Fibroblast of lung (primary cell): ENCODE data around the gene SH2D4B. TPM values are rescaled to one million over a fixed set of nuclear protein-coding genes. Genes with fewer than 3 reads are reported as not detected.

Experiments used
- DNase-seq, 2 donors: peaks; one replicate each; pipeline versions ENCODE4 v3.0.0 to v3.0.0-alpha.2; 2010; ENCODE audit warnings: low read depth in 2 of 2
- H2AFZ ChIP-seq: 2 replicates; pipeline ENCODE4 v1.5.1; 2012; ENCODE audit warnings: low read length, control low read depth, inconsistent platforms
- H3K27ac ChIP-seq: 2 replicates; pipeline ENCODE4 v1.5.1; 2011; ENCODE audit warnings: low read length, control low read depth; ENCODE audit not compliant: insufficient read depth
- H3K27me3 ChIP-seq: 2 replicates; pipeline ENCODE4 v1.5.1; 2011; ENCODE audit warnings: mild to moderate bottlenecking, low read length; ENCODE audit not compliant: control insufficient read depth, insufficient read depth
- H3K36me3 ChIP-seq: 2 replicates; pipeline ENCODE4 v1.5.1; 2011; ENCODE audit warnings: low read length; ENCODE audit not compliant: control insufficient read depth, insufficient read depth
- H3K4me1 ChIP-seq: 2 replicates; pipeline ENCODE4 v1.5.1; 2011; ENCODE audit warnings: low read length; ENCODE audit not compliant: control insufficient read depth, insufficient read depth; ENCODE audit errors: extremely low read depth
- H3K4me2 ChIP-seq: 2 replicates; pipeline ENCODE4 v1.5.1; 2011; ENCODE audit warnings: low read length, control low read depth; ENCODE audit not compliant: insufficient read depth; ENCODE audit errors: extremely low read depth
- H3K4me3 ChIP-seq, 4 experiments: fragments of 200-600 bp in 1 of 4; sonication (generic) in 1 of 4; replicated peaks in 1 of 4; 2 replicates each; pipeline ENCODE4 v1.5.1; 2011 to 2016; ENCODE audit warnings: low read length in 4 of 4, low read depth in 3 of 4, mild to moderate bottlenecking in 3 of 4, control low read depth in 2 of 4, inconsistent platforms in 1 of 4, mixed read lengths in 1 of 4; ENCODE audit not compliant: insufficient read depth in 1 of 4; ENCODE audit errors: control extremely low read depth in 1 of 4
- H3K79me2 ChIP-seq: 2 replicates; pipeline ENCODE4 v1.5.1; 2012; ENCODE audit warnings: mild to moderate bottlenecking, low read length, inconsistent platforms; ENCODE audit not compliant: control insufficient read depth, insufficient read depth
- H3K9ac ChIP-seq: 2 replicates; pipeline ENCODE4 v1.5.1; 2011; ENCODE audit warnings: mild to moderate bottlenecking, low read length, control low read depth; ENCODE audit not compliant: insufficient read depth
- H3K9me3 ChIP-seq: 2 replicates; pipeline ENCODE4 v1.5.1; 2012; ENCODE audit warnings: low read depth, low read length; ENCODE audit not compliant: control insufficient read depth, insufficient read depth
- H4K20me1 ChIP-seq: 2 replicates; pipeline ENCODE4 v1.5.1; 2011; ENCODE audit warnings: low read length; ENCODE audit not compliant: control insufficient read depth, insufficient read depth; ENCODE audit errors: extremely low read depth
- EZH2 ChIP-seq: IDR thresholded peaks from 2 replicates; pipeline ENCODE4 v1.5.1; 2012; ENCODE audit warnings: low read length, control low read depth, mild to moderate bottlenecking; ENCODE audit errors: missing control alignments
- polyA plus RNA-seq, 2 donors: library from polyadenylated mRNA; depleted of rRNA in 1 of 2; stranded (reverse) in 1 of 2; unstranded in 1 of 2; fragments of >200 nt; gene quantifications; 2 replicates each; pipeline ENCODE4 v1.2.1, GENCODE V29; 2011 to 2012; ENCODE audit warnings: missing spikeins in 1 of 2
- total RNA-seq: library from RNA; depleted of rRNA; stranded (reverse); fragments of >200 nt; gene quantifications from 2 replicates; pipeline ENCODE4 v1.2.1, GENCODE V29; 2014
- TF ChIP-seq, protein P1 (sequence below), 2 donors: IDR thresholded peaks in 1 of 2; conservative IDR thresholded peaks in 1 of 2; 1 replicate in 1 of 2; 2 replicates in 1 of 2; pipeline ENCODE4 v1.5.1; 2011 to 2012; ENCODE audit warnings: low read length in 2 of 2, control low read depth in 1 of 2, inconsistent platforms in 1 of 2, low read depth in 1 of 2, mild to moderate bottlenecking in 1 of 2

Gene SH2D4B
- total and polyA plus RNA-seq, 2 donors (not counting 1 experiment from before 2014, with no cell fraction given) = not detected

DNA sequence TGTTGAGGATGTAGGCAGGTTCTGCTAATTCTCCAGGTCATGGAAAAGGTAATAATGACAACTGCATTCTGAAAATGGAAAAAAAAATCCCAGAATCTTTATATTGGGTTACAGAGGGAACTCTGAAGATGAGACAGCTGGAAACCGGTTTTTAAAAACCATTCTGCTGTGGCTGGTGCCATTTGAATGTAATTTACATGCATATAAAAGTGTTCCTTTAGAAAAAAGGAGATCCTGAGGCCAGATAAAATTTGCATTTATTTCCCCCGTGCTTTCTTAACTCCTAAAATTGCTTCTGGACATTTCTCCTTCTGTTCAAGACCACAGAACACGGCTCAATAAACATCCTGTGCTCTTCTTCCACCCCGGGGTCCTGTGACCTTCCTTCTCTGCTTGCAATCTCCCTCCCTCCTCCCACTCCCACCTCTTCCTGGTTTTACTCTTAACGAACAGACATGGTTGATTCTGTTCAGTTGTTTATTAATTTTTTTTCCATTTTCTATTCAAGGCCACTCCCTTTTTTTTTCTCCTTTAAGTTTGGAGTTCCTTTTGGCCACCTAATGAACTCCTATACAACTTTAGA lies 41.6 kb downstream of the SH2D4B start:
- Histone ChIP-seq H3K27ac (no peak overlapping the region), H3K9ac (no peak overlapping the region), H3K4me3 (no peak overlapping the region), H3K4me2 (no peak overlapping the region), H3K79me2 (no peaks in the 10 kb centered on the region), H3K27me3 (peaks cover 2% of the 10 kb centered on the region), H3K36me3 (no peaks in the 10 kb centered on the region), H4K20me1 (no peaks in the 10 kb centered on the region), H3K4me1 (no peaks in the 10 kb centered on the region), H2AFZ (no peak overlapping the region), H3K9me3 (no peaks in the 10 kb centered on the region)
- DNase-seq = no peak
- TF ChIP-seq, protein P1, sequence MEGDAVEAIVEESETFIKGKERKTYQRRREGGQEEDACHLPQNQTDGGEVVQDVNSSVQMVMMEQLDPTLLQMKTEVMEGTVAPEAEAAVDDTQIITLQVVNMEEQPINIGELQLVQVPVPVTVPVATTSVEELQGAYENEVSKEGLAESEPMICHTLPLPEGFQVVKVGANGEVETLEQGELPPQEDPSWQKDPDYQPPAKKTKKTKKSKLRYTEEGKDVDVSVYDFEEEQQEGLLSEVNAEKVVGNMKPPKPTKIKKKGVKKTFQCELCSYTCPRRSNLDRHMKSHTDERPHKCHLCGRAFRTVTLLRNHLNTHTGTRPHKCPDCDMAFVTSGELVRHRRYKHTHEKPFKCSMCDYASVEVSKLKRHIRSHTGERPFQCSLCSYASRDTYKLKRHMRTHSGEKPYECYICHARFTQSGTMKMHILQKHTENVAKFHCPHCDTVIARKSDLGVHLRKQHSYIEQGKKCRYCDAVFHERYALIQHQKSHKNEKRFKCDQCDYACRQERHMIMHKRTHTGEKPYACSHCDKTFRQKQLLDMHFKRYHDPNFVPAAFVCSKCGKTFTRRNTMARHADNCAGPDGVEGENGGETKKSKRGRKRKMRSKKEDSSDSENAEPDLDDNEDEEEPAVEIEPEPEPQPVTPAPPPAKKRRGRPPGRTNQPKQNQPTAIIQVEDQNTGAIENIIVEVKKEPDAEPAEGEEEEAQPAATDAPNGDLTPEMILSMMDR (conservative IDR thresholded peaks at IDR 0.05 in 1 of 2, IDR thresholded peaks at IDR 0.05 in 1 of 2; ENCODE audit: low read depth in 1 of 2, low read length in 2 of 2) = no peak
- no peak for TF ChIP-seq EZH2

GRCh38 chr10:80579849-80580637 lies 42.3 kb downstream of the SH2D4B start:
- H3K4me3 ChIP-seq = no peak overlapping the region
- no peaks in the 10 kb centered on the region for H3K79me2 ChIP-seq
- H2AFZ ChIP-seq = no peak overlapping the region
- peaks cover 2% of the 10 kb centered on the region for H3K27me3 ChIP-seq
- TF ChIP-seq, protein P1 (conservative IDR thresholded peaks at IDR 0.05 in 1 of 2, IDR thresholded peaks at IDR 0.05 in 1 of 2; ENCODE audit: low read depth in 1 of 2, low read length in 2 of 2) = no peak
- no peak for TF ChIP-seq EZH2
- DNase-seq = no peak
- no peaks in the 10 kb centered on the region for H3K4me1 ChIP-seq
- no peak overlapping the region for H3K9ac ChIP-seq
- no peaks in the 10 kb centered on the region for H3K9me3 ChIP-seq
- H4K20me1 ChIP-seq = no peaks in the 10 kb centered on the region
- no peaks in the 10 kb centered on the region for H3K36me3 ChIP-seq
- H3K4me2 ChIP-seq = no peak overlapping the region
- H3K27ac ChIP-seq = no peak overlapping the region

DNA sequence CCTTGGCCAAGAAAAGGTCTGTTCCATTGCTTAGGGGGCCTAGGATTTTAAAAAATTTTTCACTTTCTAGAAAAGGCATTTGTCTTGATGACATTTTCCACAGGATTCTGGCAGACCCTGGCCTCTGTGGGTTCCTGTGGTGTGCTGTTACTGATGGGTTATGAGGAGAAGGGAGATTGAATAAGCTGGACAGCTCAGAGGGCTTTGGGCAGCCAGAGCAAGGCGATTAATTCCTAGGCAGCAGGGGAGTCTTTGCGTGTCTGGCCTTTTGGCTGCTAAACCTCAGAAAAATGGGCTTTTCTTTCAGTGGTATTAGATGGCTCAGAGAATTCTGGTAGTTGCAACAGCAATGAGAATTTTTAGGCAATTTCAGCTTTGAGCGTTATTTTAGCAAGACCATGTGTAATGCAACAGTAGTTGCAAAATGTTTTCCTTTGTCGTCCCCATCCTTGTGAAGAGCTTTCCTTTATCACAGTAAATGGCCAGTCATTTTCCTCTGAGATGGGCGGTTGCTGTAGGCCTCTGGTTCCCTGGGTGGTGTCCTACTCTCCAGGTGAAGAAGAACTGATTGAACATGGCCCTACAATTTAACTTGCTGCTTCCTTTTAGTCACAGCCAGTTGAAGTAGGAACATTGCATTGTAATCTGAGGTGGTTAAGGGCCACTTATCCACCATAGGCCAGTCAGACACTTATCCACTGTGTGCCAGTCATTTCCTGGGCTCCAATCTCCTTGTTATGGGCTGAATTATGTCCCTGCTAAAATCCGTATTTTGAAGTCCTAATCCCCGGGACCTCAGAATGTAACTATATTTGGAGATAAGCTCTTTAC lies 43.2 kb downstream of the SH2D4B start:
- H3K27ac ChIP-seq = no peak overlapping the region
- no peak overlapping the region for H2AFZ ChIP-seq
- no peaks in the 10 kb centered on the region for H3K79me2 ChIP-seq
- peaks cover 2% of the 10 kb centered on the region for H3K27me3 ChIP-seq
- H3K4me2 ChIP-seq = no peak overlapping the region
- no peak overlapping the region for H3K4me3 ChIP-seq
- no peaks in the 10 kb centered on the region for H3K9me3 ChIP-seq
- H3K9ac ChIP-seq = no peak overlapping the region
- TF ChIP-seq, protein P1 (conservative IDR thresholded peaks at IDR 0.05 in 1 of 2, IDR thresholded peaks at IDR 0.05 in 1 of 2; ENCODE audit: low read depth in 1 of 2, low read length in 2 of 2) = no peak
- no peak for TF ChIP-seq EZH2
- DNase-seq = no peak
- no peaks in the 10 kb centered on the region for H4K20me1 ChIP-seq
- no peaks in the 10 kb centered on the region for H3K36me3 ChIP-seq
- no peaks in the 10 kb centered on the region for H3K4me1 ChIP-seq
